Neural cell (in vitro differentiated cells): ENCODE data around the gene PEAK3. TPM values are rescaled to one million over a fixed set of nuclear protein-coding genes. Genes with fewer than 3 reads are reported as not detected.

Experiments used
- H2AFZ ChIP-seq: fragments of 200-600, 300-800 bp; sonication (generic), shearing (Covaris generic); 2 replicates; pipeline ENCODE4 v1.6.0; 2014; ENCODE audit warnings: low read depth, mild to moderate bottlenecking, antibody characterized with exemption, low read length, moderate library complexity
- H3F3A ChIP-seq: fragments of 200-600 bp; shearing (Covaris generic); 2 replicates; pipeline ENCODE4 v1.6.1; 2016; ENCODE audit warnings: mild to moderate bottlenecking, moderate library complexity, mixed read lengths, antibody characterized with exemption, low read length; ENCODE audit not compliant: insufficient read depth, poor library complexity, severe bottlenecking
- H3K27ac ChIP-seq: fragments of 200-600, 300-800 bp; sonication (generic), shearing (Covaris generic); 2 replicates; pipeline ENCODE4 v1.5.1; 2014; ENCODE audit warnings: mild to moderate bottlenecking, low read length, moderate library complexity
- H3K27me3 ChIP-seq: fragments of 300-800, 200-600 bp; sonication (generic), shearing (Covaris generic); 2 replicates; pipeline ENCODE4 v1.6.0; 2014; ENCODE audit warnings: mild to moderate bottlenecking, low read depth, low read length, moderate library complexity; ENCODE audit not compliant: insufficient read depth
- H3K36me3 ChIP-seq: fragments of 300-800, 200-600 bp; sonication (generic), shearing (Covaris generic); 2 replicates; pipeline ENCODE4 v1.5.1; 2014; ENCODE audit warnings: mild to moderate bottlenecking, antibody characterized with exemption, low read length, moderate library complexity; ENCODE audit not compliant: insufficient read depth
- H3K4me2 ChIP-seq: fragments of 300-800, 200-600 bp; sonication (generic), shearing (Covaris generic); 2 replicates; pipeline ENCODE4 v1.6.0; 2014; ENCODE audit warnings: mild to moderate bottlenecking, low read length
- H3K4me3 ChIP-seq: fragments of 300-800, 200-600 bp; sonication (generic), shearing (Covaris generic); 2 replicates; pipeline ENCODE4 v1.5.1; 2014; ENCODE audit warnings: mild to moderate bottlenecking, low read length, moderate library complexity
- H3K79me2 ChIP-seq: fragments of 200-600 bp; shearing (Covaris generic); replicated peaks from 2 replicates; pipeline ENCODE4 v1.6.0; 2014; ENCODE audit warnings: mild to moderate bottlenecking, low read length, moderate library complexity; ENCODE audit not compliant: insufficient read depth
- H3K9ac ChIP-seq: fragments of 300-800, 200-600 bp; sonication (generic), shearing (Covaris generic); 2 replicates; pipeline ENCODE4 v1.6.1; 2016; ENCODE audit warnings: mild to moderate bottlenecking, low read length, mixed read lengths
- H3K9me2 ChIP-seq: fragments of 200-600 bp; shearing (Covaris generic); 2 replicates; pipeline ENCODE4 v1.6.1; 2016; ENCODE audit warnings: mild to moderate bottlenecking, low read length, mixed read lengths; ENCODE audit not compliant: insufficient read depth
- H3K9me3 ChIP-seq: fragments of 200-600, 300-800 bp; sonication (generic), shearing (Covaris generic); 2 replicates; pipeline ENCODE4 v1.6.1; 2016; ENCODE audit warnings: mild to moderate bottlenecking, mixed run types, low read length, moderate library complexity, mixed read lengths
- H4K20me1 ChIP-seq: fragments of 200-600 bp; shearing (Covaris generic); 2 replicates; pipeline ENCODE4 v1.6.1; 2016; ENCODE audit warnings: mild to moderate bottlenecking, mixed run types; ENCODE audit not compliant: insufficient read depth
- CTCF ChIP-seq: fragments of 450-650 bp; IDR thresholded peaks from 2 replicates; pipeline ENCODE4 v1.5.1; 2014; ENCODE audit warnings: antibody characterized with exemption, mild to moderate bottlenecking, moderate library complexity; ENCODE audit not compliant: poor library complexity, severe bottlenecking
- EP300 ChIP-seq: fragments of 450-650 bp; conservative IDR thresholded peaks from 2 replicates; pipeline ENCODE4 v1.6.1; 2014; ENCODE audit warnings: antibody characterized with exemption, mild to moderate bottlenecking, moderate library complexity; ENCODE audit not compliant: poor library complexity, severe bottlenecking
- EZH2 ChIP-seq: fragments of 200-600, 300-800 bp; shearing (Covaris generic), sonication (generic); IDR thresholded peaks from 2 replicates; pipeline ENCODE4 v1.6.1; 2014; ENCODE audit warnings: antibody characterized with exemption, low read length, borderline replicate concordance, mild to moderate bottlenecking; ENCODE audit not compliant: insufficient read depth, poor library complexity, severe bottlenecking
- MXI1 ChIP-seq: fragments of 450-650 bp; conservative IDR thresholded peaks from 2 replicates; pipeline ENCODE4 v1.6.1; 2014; ENCODE audit warnings: antibody characterized with exemption, mild to moderate bottlenecking; ENCODE audit not compliant: poor library complexity, severe bottlenecking
- POLR2AphosphoS5 ChIP-seq: IDR thresholded peaks from 2 replicates; pipeline ENCODE4 v1.6.1; 2012
- RAD21 ChIP-seq: fragments of 450-650 bp; conservative IDR thresholded peaks from 2 replicates; pipeline ENCODE4 v1.6.1; 2014; ENCODE audit warnings: antibody characterized with exemption, mild to moderate bottlenecking, moderate library complexity
- REST ChIP-seq: IDR thresholded peaks from 2 replicates; pipeline ENCODE4 v1.6.1; 2012; ENCODE audit warnings: borderline replicate concordance
- SMC3 ChIP-seq: fragments of 450-650 bp; conservative IDR thresholded peaks from 2 replicates; pipeline ENCODE4 v1.6.1; 2014; ENCODE audit warnings: antibody characterized with exemption, mild to moderate bottlenecking, moderate library complexity; ENCODE audit not compliant: poor library complexity
- TAF1 ChIP-seq: IDR thresholded peaks from 2 replicates; pipeline ENCODE4 v1.6.1; 2012; ENCODE audit warnings: low read depth
- polyA plus RNA-seq: library from polyadenylated mRNA; depleted of rRNA; stranded (reverse); fragments of >200 nt; gene quantifications from 2 replicates; pipeline ENCODE4 v1.2.3, GENCODE V29; 2014

Gene PEAK3
- polyA plus RNA-seq, 1 donor from 2014 or later = not detected

GRCh38 chr19:2271234-2272103 is 10.5 kb downstream of the PEAK3 start:
- peak overlapping the region; percentile 99 for H3K4me3 ChIP-seq
- peak overlapping the region; percentile 99 for H3K9ac ChIP-seq
- peaks cover 4% of the 10 kb centered on the region for H3F3A ChIP-seq
- no peaks in the 10 kb centered on the region for H3K9me3 ChIP-seq
- H3K4me2 ChIP-seq = peak overlapping the region; percentile 65
- H3K36me3 ChIP-seq = no peaks in the 10 kb centered on the region
- no peaks in the 10 kb centered on the region for H3K27me3 ChIP-seq
- H4K20me1 ChIP-seq = peaks cover 42% of the 10 kb centered on the region
- no peak overlapping the region for H2AFZ ChIP-seq
- H3K27ac ChIP-seq = peak overlapping the region; percentile 94
- peaks cover 42% of the 10 kb centered on the region for H3K79me2 ChIP-seq
- H3K9me2 ChIP-seq = no peaks in the 10 kb centered on the region
- TF ChIP-seq POLR2AphosphoS5 = no peak
- TF ChIP-seq MXI1 = no peak
- no peak for TF ChIP-seq REST
- no peak for TF ChIP-seq RAD21
- no peak for TF ChIP-seq CTCF
- no peak for TF ChIP-seq SMC3
- no peak for TF ChIP-seq TAF1
- TF ChIP-seq EP300 = no peak
- no peak for TF ChIP-seq EZH2

GRCh38 chr19:2270423-2271233 is 11.3 kb downstream of the PEAK3 start:
- Histone ChIP-seq H3K27me3 (no peaks in the 10 kb centered on the region), H3K27ac (peak overlapping the region; percentile 94), H3K4me2 (peak overlapping the region; percentile 65), H3F3A (peaks cover 4% of the 10 kb centered on the region), H3K79me2 (peaks cover 42% of the 10 kb centered on the region), H4K20me1 (peaks cover 42% of the 10 kb centered on the region), H3K36me3 (no peaks in the 10 kb centered on the region), H3K4me3 (peak overlapping the region; percentile 99), H3K9ac (peak overlapping the region; percentile 99), H2AFZ (no peak overlapping the region), H3K9me2 (no peaks in the 10 kb centered on the region), H3K9me3 (no peaks in the 10 kb centered on the region)
- TF ChIP-seq EZH2 (no peak), RAD21 (no peak), TAF1 (peak; percentile 19), EP300 (no peak), MXI1 (no peak), SMC3 (no peak), REST (no peak), CTCF (no peak), POLR2AphosphoS5 (peak; percentile 64)
